SK-N-SH (cell line): Measurements from ENCODE around the gene FOXK1.

Source experiments
- CHD2 ChIP-seq: fragments of 150-350 bp; IDR thresholded peaks from 2 replicates; pipeline ENCODE4 v1.6.1; 2018; ENCODE audit warnings: low read length; ENCODE audit not compliant: partially characterized antibody
- EZH2phosphoT487 ChIP-seq: fragments of 200-600 bp; sonication (generic); IDR thresholded peaks from 2 replicates; pipeline ENCODE4 v1.6.1; 2017; ENCODE audit warnings: low read depth, mixed run types, mild to moderate bottlenecking, antibody characterized with exemption, moderate library complexity, borderline replicate concordance
- NFIC ChIP-seq: IDR thresholded peaks from 2 replicates; pipeline ENCODE4 v1.4.0; 2012; ENCODE audit warnings: borderline replicate concordance
- POLR2AphosphoS5 ChIP-seq: IDR thresholded peaks from 2 replicates; pipeline ENCODE4 v1.6.1; 2012; ENCODE audit warnings: low read depth, low read length
- REST ChIP-seq: IDR thresholded peaks from 2 replicates; pipeline ENCODE4 v1.6.1; 2012; ENCODE audit warnings: mild to moderate bottlenecking, low read depth, low read length, moderate library complexity
- SMC3 ChIP-seq: IDR thresholded peaks from 2 replicates; pipeline ENCODE4 v1.6.1; 2012; ENCODE audit warnings: low read depth, low read length, improper control_type of control experiment
- TAF1 ChIP-seq: IDR thresholded peaks from 2 replicates; pipeline ENCODE4 v1.6.1; 2012; ENCODE audit warnings: low read depth, mild to moderate bottlenecking, low read length, moderate library complexity, borderline replicate concordance
- TF ChIP-seq, protein P1 (sequence below): fragments of 200-600 bp; sonication (generic); IDR thresholded peaks from 2 replicates; pipeline ENCODE4 v1.6.1; 2017; ENCODE audit warnings: antibody characterized with exemption, mild to moderate bottlenecking, moderate library complexity

DNA sequence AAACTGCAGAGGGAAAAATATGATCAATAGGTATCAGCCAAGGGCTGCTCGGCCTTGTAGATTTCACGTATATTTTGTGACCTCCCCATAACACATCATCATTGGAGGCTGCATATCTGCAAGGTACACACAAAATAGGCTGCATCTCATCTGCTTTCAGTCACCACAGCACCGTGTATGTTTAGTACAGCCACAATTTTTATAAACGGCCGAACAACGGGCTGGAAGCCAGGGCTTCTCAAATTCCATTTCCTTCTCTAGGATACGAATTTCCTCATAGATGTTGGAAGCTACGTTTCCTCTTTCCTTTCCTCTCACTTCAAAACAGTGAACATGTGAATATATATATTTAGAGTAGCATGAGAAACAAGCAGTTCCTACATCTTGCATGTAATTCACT lies 20.2 kb upstream of the FOXK1 start:
- TF ChIP-seq, protein P1, sequence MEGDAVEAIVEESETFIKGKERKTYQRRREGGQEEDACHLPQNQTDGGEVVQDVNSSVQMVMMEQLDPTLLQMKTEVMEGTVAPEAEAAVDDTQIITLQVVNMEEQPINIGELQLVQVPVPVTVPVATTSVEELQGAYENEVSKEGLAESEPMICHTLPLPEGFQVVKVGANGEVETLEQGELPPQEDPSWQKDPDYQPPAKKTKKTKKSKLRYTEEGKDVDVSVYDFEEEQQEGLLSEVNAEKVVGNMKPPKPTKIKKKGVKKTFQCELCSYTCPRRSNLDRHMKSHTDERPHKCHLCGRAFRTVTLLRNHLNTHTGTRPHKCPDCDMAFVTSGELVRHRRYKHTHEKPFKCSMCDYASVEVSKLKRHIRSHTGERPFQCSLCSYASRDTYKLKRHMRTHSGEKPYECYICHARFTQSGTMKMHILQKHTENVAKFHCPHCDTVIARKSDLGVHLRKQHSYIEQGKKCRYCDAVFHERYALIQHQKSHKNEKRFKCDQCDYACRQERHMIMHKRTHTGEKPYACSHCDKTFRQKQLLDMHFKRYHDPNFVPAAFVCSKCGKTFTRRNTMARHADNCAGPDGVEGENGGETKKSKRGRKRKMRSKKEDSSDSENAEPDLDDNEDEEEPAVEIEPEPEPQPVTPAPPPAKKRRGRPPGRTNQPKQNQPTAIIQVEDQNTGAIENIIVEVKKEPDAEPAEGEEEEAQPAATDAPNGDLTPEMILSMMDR, result no peak
- TF ChIP-seq NFIC (no peak), POLR2AphosphoS5 (no peak), SMC3 (no peak), EZH2phosphoT487 (no peak), REST (no peak), CHD2 (no peak), TAF1 (no peak)
